GM18505 (cell line): ENCODE measurements around the gene ADAMTS16.

Experiments used
- ATAC-seq: cut with Tn5 transposase; IDR thresholded peaks from one replicate; pipeline ENCODE4 v1.9.1; 2021; ENCODE audit not compliant: unreplicated experiment
- POLR2A ChIP-seq: IDR thresholded peaks from 4 replicates; pipeline ENCODE4 v1.6.1; 2011; ENCODE audit warnings: borderline replicate concordance; ENCODE audit not compliant: insufficient read depth, insufficient read length; ENCODE audit errors: extremely low read depth

The ADAMTS16 gene

GRCh38 chr5:5182508-5183188 is 42.5 kb downstream of the ADAMTS16 start:
- ATAC-seq = no peak
- TF ChIP-seq POLR2A = no peak

GRCh38 chr5:5183189-5183699 is 43.1 kb downstream of the ADAMTS16 start:
- TF ChIP-seq POLR2A = no peak
- ATAC-seq = no peak

- no peak for ATAC-seq
- no peak for TF ChIP-seq POLR2A
Measured at GRCh38 chr5:5183933-5184332, 43.8 kb downstream of the ADAMTS16 start.

- no peak for ATAC-seq
- TF ChIP-seq POLR2A = no peak
Measured at GRCh38 chr5:5188376-5189050, 48.4 kb downstream of the ADAMTS16 start.

GRCh38 chr5:5189051-5189430 is 48.9 kb downstream of the ADAMTS16 start:
- no peak for TF ChIP-seq POLR2A
- ATAC-seq = no peak

GRCh38 chr5:5191906-5192305 is 51.8 kb downstream of the ADAMTS16 start:
- TF ChIP-seq POLR2A = no peak
- no peak for ATAC-seq

- no peak for ATAC-seq
- no peak for TF ChIP-seq POLR2A
Measured at GRCh38 chr5:5192681-5193080, 52.6 kb downstream of the ADAMTS16 start.

- no peak for TF ChIP-seq POLR2A
- no peak for ATAC-seq
Measured at GRCh38 chr5:5195128-5195918, 55.2 kb downstream of the ADAMTS16 start.

GRCh38 chr5:5198135-5198534 is 58.0 kb downstream of the ADAMTS16 start:
- no peak for ATAC-seq
- TF ChIP-seq POLR2A = no peak

GRCh38 chr5:5198815-5199214 is 58.7 kb downstream of the ADAMTS16 start:
- no peak for TF ChIP-seq POLR2A

GRCh38 chr5:5199495-5199894 is 59.4 kb downstream of the ADAMTS16 start:
- TF ChIP-seq POLR2A = no peak

More at GRCh38 chr5:5198815-5199214, 58.7 kb downstream of the ADAMTS16 start:
- ATAC-seq = no peak

GRCh38 chr5:5200133-5200532 is 60.0 kb downstream of the ADAMTS16 start:
- ATAC-seq = no peak
- TF ChIP-seq POLR2A = no peak

More at GRCh38 chr5:5199495-5199894, 59.4 kb downstream of the ADAMTS16 start:
- no peak for ATAC-seq

- ATAC-seq = no peak
- TF ChIP-seq POLR2A = no peak
Measured at GRCh38 chr5:5202321-5202720, 62.2 kb downstream of the ADAMTS16 start.
